Stimulated activated CD4-positive, alpha-beta T cell treated with anti-CD3 and anti-CD28 coated beads, Interleukin-15, amount 100 ng/mL, for 1 hour (primary cell): ENCODE results near the gene TRHDE.

Experiments
- DNase-seq, 2 donors: peaks; one replicate each; pipeline ENCODE4 v3.0.0-alpha.2; 2020; ENCODE audit warnings: low read depth in 1 of 2, low spot score in 1 of 2

The TRHDE gene, protein sequence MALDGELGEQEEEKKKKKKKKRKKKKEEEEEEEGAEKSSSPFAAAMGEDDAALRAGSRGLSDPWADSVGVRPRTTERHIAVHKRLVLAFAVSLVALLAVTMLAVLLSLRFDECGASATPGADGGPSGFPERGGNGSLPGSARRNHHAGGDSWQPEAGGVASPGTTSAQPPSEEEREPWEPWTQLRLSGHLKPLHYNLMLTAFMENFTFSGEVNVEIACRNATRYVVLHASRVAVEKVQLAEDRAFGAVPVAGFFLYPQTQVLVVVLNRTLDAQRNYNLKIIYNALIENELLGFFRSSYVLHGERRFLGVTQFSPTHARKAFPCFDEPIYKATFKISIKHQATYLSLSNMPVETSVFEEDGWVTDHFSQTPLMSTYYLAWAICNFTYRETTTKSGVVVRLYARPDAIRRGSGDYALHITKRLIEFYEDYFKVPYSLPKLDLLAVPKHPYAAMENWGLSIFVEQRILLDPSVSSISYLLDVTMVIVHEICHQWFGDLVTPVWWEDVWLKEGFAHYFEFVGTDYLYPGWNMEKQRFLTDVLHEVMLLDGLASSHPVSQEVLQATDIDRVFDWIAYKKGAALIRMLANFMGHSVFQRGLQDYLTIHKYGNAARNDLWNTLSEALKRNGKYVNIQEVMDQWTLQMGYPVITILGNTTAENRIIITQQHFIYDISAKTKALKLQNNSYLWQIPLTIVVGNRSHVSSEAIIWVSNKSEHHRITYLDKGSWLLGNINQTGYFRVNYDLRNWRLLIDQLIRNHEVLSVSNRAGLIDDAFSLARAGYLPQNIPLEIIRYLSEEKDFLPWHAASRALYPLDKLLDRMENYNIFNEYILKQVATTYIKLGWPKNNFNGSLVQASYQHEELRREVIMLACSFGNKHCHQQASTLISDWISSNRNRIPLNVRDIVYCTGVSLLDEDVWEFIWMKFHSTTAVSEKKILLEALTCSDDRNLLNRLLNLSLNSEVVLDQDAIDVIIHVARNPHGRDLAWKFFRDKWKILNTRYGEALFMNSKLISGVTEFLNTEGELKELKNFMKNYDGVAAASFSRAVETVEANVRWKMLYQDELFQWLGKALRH

GRCh38 chr12:72272091-72272661 is at the start of gene TRHDE:
TSS of gene TRHDE (plus strand) at chr12:72272370. CDS start at chr12:72272644, 274 bp downstream.
- no peak for DNase-seq

GRCh38 chr12:72226510-72226909 is 45.7 kb upstream of the TRHDE start:
- DNase-seq = no peak

DNA sequence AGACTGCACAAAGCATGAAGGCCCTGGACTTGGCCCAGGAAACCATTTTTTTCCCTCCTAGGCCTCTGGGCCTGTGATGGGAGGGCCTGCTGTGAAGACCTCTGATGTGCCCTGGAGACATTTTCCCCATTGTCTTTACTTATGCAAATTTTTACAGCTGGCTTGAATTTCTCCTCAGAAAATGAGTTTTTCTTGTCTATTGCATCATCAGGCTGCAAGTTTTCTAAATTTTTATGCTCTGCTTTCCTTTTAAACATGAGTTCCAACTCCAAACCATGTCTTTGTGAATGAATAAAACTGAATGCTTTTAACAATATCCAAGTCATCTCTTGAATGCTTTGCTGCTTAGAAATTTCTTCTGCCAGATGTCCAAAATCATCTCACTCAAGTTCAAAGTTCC is 43.7 kb upstream of the TRHDE start:
- no peak for DNase-seq

DNA sequence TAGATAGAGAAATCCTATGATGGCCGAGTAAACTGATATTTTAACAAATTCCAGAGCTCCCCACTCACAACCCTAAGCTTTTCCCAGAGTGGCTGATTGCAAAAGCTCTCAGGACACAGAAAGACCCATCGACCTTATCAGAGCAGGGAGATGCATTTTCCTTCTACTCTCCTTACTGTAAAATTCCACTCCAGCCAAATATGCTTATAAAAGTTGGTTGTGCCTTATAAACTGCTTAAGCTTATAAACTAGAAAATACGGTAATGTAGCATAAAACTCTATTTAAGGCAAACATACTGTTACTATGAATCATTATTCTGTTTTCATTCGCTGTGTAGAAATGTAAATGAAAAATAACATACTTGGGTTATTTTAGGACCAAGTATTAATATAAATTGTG is 41.6 kb upstream of the TRHDE start:
- DNase-seq = no peak

DNA sequence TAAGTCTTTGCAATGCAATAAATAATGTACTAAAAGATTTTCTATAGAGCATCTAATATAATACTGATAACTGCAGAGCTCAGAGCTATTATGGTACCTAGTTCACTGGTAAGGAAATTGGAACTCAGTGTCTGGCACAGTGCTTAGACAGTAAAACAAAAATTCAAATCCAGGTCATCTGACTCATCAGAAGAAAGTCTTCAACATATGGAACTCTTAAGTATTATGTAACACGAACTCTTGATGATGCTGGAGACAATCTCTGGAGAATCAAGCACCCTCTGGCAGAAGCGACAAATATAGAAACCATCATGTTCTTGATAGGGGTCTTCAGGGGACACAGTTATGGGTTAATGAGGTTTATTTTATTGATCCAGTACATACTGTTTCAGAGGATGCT is 37.3 kb upstream of the TRHDE start:
- no peak for DNase-seq

DNA sequence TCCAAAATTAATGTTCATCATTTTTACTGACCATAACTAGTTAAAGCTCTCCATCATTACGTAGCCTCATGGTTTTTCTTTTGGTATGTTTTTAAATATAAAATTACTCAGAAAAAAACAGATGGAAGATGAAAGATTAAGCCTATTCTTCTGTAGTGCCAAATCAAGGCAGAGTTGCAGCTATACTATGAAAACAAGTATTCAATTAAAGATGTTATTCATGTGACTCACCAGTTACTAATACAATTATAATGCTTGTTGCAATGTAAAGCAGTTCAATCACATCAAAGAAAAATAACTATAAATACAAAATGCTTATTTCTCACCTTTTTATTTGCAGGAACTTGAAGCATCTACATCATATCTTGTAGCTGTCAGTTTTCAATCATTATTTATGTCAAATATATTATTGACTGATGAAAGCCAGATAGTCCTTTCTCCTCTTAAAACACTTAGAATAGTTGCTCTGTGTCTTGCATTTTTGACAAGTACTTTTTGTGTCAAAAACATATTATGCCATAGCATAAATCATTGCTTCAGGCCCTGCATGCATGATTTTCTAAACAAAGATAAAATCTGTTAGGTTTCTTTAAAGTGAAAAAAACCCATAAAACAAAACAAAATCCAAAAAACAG is 36.0 kb upstream of the TRHDE start:
- DNase-seq = no peak

DNA sequence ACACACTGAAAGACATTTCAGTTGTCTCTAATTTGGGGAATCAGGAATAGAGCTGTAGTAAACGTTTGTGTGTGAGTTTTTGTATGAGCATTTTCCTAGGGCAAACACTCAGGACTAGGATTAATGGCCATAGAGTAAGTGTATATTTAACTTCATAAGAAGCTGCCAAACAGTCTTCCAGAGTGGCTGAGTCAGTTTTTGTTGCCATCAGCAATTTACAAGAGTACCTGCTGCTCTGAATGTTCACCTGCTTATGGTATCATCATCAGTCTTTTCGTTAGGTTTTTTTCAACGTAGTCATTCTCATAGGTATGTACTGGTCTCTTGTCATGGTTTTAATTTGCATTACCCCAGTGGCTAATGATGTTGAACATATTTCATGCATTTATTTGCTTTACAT is 30.6 kb upstream of the TRHDE start:
- DNase-seq = no peak

GRCh38 chr12:72242946-72243345 is 29.2 kb upstream of the TRHDE start:
- DNase-seq = no peak

DNA sequence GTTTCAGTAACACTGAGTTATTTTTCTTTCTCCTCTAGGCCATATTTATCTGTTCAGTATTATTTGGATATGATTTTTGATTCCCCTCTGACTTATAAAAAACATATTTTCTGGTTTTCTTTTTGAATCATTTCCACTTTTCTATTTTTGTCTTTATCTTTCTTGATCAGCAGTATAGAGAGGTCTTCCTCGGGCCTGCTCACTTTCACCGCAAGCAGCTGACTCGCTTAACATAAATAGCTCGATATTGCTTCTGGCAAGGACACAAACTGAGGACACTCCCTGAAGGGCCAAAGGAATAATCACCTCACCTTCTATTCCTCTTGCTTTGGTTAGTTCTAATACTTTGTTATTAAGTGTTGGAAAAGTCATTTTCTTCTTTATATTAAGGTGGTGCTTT is 25.8 kb upstream of the TRHDE start:
- DNase-seq = no peak

GRCh38 chr12:72250346-72250745 is 21.8 kb upstream of the TRHDE start:
- DNase-seq = no peak

GRCh38 chr12:72256725-72257124 is 15.4 kb upstream of the TRHDE start:
- DNase-seq = no peak

DNA sequence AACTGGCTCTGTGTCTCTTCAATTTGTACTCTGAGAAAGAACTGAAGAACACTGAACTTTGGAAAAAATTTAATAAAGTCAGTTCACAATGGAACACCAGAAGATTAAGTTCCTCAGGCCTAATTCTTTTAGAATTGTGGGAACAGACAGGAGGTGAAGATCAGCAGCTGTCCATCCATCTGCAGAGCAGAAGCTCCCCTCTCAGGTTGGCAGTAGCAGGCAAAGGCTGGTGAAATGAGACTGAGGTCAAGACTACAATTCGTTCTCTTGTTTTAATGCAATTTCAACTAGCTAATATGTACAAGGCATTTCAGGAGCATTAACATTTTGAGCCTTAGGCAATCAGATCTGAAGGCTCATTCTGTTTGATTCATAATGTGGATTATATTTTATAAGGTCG is 10.3 kb upstream of the TRHDE start:
- DNase-seq = no peak

- no peak for DNase-seq
Measured at GRCh38 chr12:72264548-72265175, 7.5 kb upstream of the TRHDE start.

- no peak for DNase-seq
Measured at GRCh38 chr12:72267974-72268373, 4.2 kb upstream of the TRHDE start.

GRCh38 chr12:72268386-72268785 is 3.8 kb upstream of the TRHDE start:
- DNase-seq = no peak

DNA sequence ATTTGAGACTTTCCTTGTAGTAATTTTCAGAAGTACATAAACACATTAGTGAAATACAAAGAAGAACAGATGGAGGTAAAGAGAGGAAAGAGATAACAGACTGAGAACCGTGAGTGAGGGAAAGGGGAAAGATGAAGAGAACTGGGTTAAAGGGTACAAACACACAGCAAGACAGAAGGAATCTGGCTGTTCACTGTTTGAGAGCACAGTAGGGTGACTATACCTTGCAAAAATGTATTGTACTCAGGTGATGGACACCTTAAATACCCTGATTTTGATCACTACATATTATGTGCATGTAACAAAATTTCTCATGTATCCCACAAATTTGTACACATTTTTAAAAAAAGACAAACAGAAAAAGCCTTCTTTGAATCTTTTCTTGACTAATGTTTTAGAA is 2.7 kb upstream of the TRHDE start:
- no peak for DNase-seq

DNA sequence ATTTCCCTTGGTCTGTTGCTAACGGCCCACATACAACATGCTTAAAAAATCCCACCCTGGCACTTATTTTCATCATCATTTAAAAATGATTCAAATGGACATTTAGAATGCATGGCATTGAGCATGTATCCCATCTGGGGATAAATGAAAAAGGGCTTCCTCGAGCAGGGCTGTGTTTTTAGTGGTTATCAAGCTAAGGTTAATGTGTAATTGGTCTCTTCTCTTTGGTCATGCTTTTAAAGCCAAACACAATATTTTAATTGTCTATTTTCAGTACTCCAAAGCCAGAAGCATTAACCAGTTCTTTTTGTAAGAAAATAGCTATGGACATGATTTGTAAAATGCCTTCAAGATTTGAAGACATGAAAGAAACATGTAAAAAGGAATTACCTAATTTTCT is 1.9 kb upstream of the TRHDE start:
- no peak for DNase-seq

- no peak for DNase-seq
Measured at GRCh38 chr12:72270961-72271360, 1.2 kb upstream of the TRHDE start.

GRCh38 chr12:72271451-72272090 is 599 bp upstream of the TRHDE start:
- DNase-seq = no peak
